ENCODE data around the gene SKIDA1.
"Not testable (repeated sequence)": the region's sequence is repeated elsewhere in the genome, so short reads cannot be mapped to it uniquely, and the experiment has no call there.

The SKIDA1 gene

GRCh38 chr10:21525367-21526187, at the start of gene SKIDA1:
TSS of gene SKIDA1 (minus strand) at chr10:21525682. CDS start at chr10:21517822, 7,860 bp downstream.
- DNase-seq (ENCODE audit: low spot score), result peak; percentile 62
- peaks cover 72% of the 10 kb centered on the region for H3K27me3 Mint-ChIP-seq (ENCODE audit: low read depth)
- H3K36me3 Mint-ChIP-seq (ENCODE audit: low read depth), result peaks cover 2% of the 10 kb centered on the region
- H3K4me3 Mint-ChIP-seq, result peak within 1 kb of the TSS; percentile 93
- H3K9me3 Mint-ChIP-seq, result no peaks in the 10 kb centered on the region
- peak within 1 kb of the TSS; percentile 99 for H3K27ac Mint-ChIP-seq
- H3K4me1 Mint-ChIP-seq (ENCODE audit: low read depth), result peaks cover 28% of the 10 kb centered on the region

DNA sequence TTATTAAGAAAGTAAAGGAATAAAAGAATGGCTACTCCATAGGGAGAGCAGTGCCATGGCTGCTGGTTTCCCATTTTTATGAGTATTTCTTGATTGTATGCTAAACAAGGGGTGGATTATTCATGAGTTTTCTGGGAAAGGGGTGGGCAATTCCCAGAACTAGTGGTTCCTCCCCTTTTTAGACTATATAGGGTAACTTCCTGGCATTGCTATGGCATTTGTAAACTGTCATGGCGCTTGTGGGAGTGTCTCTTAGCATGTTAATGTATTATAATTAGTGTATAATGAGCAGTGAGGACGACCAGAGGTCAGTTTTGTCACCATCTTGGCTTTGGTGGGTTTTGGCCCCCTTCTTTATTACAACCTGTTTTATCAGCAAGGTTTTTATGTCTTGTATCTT, 49.0 kb upstream of the SKIDA1 start:
- DNase-seq (ENCODE audit: low spot score); H3K9me3 Mint-ChIP-seq; H3K27me3 Mint-ChIP-seq (ENCODE audit: low read depth); H3K27ac Mint-ChIP-seq; H3K4me3 Mint-ChIP-seq: not testable (repeated sequence)
- H3K4me1 Mint-ChIP-seq (ENCODE audit: low read depth), result peaks cover 29% of the 10 kb centered on the region
- peaks cover 46% of the 10 kb centered on the region for H3K36me3 Mint-ChIP-seq (ENCODE audit: low read depth)

GRCh38 chr10:21572578-21572977, 47.1 kb upstream of the SKIDA1 start:
- Mint-ChIP-seq H3K36me3 (ENCODE audit: low read depth) (peaks cover 46% of the 10 kb centered on the region), H3K9me3 (no peaks in the 10 kb centered on the region)

DNA sequence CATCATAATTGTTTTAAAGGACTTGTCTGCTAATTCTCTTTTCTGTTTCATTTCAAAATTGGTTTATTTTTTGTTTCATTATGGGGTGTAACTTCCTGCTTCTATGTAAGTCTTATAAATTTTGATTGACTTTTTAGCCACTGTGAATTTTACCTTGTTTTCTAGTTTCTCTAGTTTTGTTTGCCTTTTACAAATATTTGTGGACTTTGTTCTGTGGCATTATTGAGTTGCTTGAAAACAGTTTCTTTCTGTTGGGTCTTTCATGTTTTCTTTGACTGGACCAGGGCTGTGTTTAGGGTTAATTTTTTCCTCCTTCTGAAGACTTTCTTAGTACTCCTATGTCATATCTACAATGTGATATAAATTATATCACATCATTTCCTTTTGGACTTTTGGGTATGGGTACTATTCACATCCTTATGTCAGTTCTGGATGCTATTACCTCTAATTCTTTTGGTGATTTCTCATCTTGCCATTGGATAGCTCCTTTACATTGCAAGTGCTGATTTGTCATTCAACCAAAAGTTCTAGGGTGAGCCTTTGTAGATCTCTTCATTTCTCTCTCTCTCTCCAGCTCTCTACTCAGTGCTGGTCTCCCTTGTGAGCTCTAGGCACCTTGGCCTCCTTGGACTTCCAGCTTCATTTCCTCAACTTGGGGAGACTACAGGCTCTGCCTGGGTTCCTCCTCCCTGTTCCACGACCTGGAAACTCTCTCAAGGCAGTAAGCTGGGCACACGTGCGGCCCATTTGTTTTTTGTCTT, 45.5 kb upstream of the SKIDA1 start:
- no peak for DNase-seq (ENCODE audit: low spot score)
- no peaks in the 10 kb centered on the region for H3K27me3 Mint-ChIP-seq (ENCODE audit: low read depth)
- H3K4me3 Mint-ChIP-seq, result no peak overlapping the region
- H3K36me3 Mint-ChIP-seq (ENCODE audit: low read depth), result peaks cover 46% of the 10 kb centered on the region
- peaks cover 34% of the 10 kb centered on the region for H3K4me1 Mint-ChIP-seq (ENCODE audit: low read depth)
- H3K9me3 Mint-ChIP-seq, result no peaks in the 10 kb centered on the region
- H3K27ac Mint-ChIP-seq, result peak overlapping the region; percentile 75

More at GRCh38 chr10:21572578-21572977, 47.1 kb upstream of the SKIDA1 start:
- H3K27ac Mint-ChIP-seq, result no peak overlapping the region
- H3K27me3 Mint-ChIP-seq (ENCODE audit: low read depth), result no peaks in the 10 kb centered on the region
- no peak overlapping the region for H3K4me3 Mint-ChIP-seq
- no peak for DNase-seq (ENCODE audit: low spot score)
- peaks cover 27% of the 10 kb centered on the region for H3K4me1 Mint-ChIP-seq (ENCODE audit: low read depth)

- not testable (repeated sequence) for H3K27ac Mint-ChIP-seq; H3K9me3 Mint-ChIP-seq; H3K27me3 Mint-ChIP-seq (ENCODE audit: low read depth); DNase-seq (ENCODE audit: low spot score); H3K4me1 Mint-ChIP-seq (ENCODE audit: low read depth); H3K4me3 Mint-ChIP-seq
- H3K36me3 Mint-ChIP-seq (ENCODE audit: low read depth), result peaks cover 43% of the 10 kb centered on the region
Observed at GRCh38 chr10:21558984-21559383, 33.5 kb upstream of the SKIDA1 start.

GRCh38 chr10:21556527-21556926, 31.0 kb upstream of the SKIDA1 start:
- Mint-ChIP-seq H3K9me3 (no peaks in the 10 kb centered on the region), H3K27ac (no peak overlapping the region), H3K36me3 (ENCODE audit: low read depth) (peaks cover 52% of the 10 kb centered on the region), H3K4me1 (ENCODE audit: low read depth) (peaks cover 7% of the 10 kb centered on the region), H3K4me3 (no peak overlapping the region), H3K27me3 (ENCODE audit: low read depth) (no peaks in the 10 kb centered on the region)
- DNase-seq (ENCODE audit: low spot score), result no peak

DNA sequence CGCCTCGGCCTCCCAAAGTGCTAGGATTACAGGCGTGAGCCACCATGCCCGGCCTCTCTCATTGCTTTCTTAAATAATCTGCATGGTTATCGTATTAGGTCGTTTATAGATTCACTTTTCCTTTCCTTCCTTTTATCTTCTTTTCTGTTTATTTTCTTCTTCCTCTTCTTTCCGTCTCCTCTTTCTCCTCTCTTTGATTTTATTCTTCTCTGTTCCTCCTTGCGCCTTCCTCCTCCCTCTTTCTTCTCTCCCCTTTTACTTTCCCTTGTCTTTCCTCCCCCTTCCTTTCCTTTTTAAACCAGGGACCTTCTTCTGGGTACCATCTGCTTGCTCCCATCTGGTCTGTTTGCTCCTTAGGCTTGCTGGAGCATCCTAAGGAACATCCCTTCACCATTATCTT, 27.2 kb upstream of the SKIDA1 start:
- Mint-ChIP-seq H3K4me3 (no peak overlapping the region), H3K27ac (no peak overlapping the region), H3K9me3 (no peaks in the 10 kb centered on the region), H3K36me3 (ENCODE audit: low read depth) (peaks cover 51% of the 10 kb centered on the region), H3K27me3 (ENCODE audit: low read depth) (no peaks in the 10 kb centered on the region), H3K4me1 (ENCODE audit: low read depth) (peaks cover 3% of the 10 kb centered on the region)
- DNase-seq (ENCODE audit: low spot score), result no peak

GRCh38 chr10:21547246-21547645, 21.8 kb upstream of the SKIDA1 start:
- Mint-ChIP-seq H3K4me3 (no peak overlapping the region), H3K27me3 (ENCODE audit: low read depth) (no peaks in the 10 kb centered on the region), H3K27ac (no peak overlapping the region), H3K9me3 (no peaks in the 10 kb centered on the region), H3K4me1 (ENCODE audit: low read depth) (peaks cover 3% of the 10 kb centered on the region), H3K36me3 (ENCODE audit: low read depth) (peaks cover 48% of the 10 kb centered on the region)
- no peak for DNase-seq (ENCODE audit: low spot score)

GRCh38 chr10:21540701-21541100, 15.2 kb upstream of the SKIDA1 start:
- H3K27ac Mint-ChIP-seq; H3K27me3 Mint-ChIP-seq (ENCODE audit: low read depth); H3K4me1 Mint-ChIP-seq (ENCODE audit: low read depth); H3K4me3 Mint-ChIP-seq; DNase-seq (ENCODE audit: low spot score); H3K9me3 Mint-ChIP-seq: not testable (repeated sequence)
- peaks cover 52% of the 10 kb centered on the region for H3K36me3 Mint-ChIP-seq (ENCODE audit: low read depth)

DNA sequence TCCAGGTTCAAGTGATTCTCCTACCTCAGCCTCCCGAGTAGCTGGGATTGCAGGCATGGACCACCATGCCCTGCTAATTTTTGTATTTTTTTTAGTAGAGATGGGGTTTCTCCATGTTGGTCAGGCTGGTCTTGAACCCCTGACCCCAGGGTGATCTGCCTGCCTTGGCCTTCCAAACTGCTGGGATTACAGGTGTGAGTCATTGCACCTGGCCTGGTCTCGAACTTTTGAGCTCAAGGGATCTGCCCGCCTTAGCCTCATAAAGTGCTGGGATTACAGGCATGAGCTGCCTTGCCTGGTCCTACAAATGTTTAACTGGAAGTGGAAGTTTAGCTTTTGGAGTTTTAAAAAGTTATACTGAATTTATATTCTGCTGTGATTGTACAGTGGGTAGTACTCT, 11.4 kb upstream of the SKIDA1 start:
- H3K36me3 Mint-ChIP-seq (ENCODE audit: low read depth), result peaks cover 36% of the 10 kb centered on the region
- no peaks in the 10 kb centered on the region for H3K9me3 Mint-ChIP-seq
- peaks cover 22% of the 10 kb centered on the region for H3K4me1 Mint-ChIP-seq (ENCODE audit: low read depth)
- no peak for DNase-seq (ENCODE audit: low spot score)
- H3K27ac Mint-ChIP-seq, result no peak overlapping the region
- no peaks in the 10 kb centered on the region for H3K27me3 Mint-ChIP-seq (ENCODE audit: low read depth)
- peak overlapping the region; percentile 10 for H3K4me3 Mint-ChIP-seq

- H3K27me3 Mint-ChIP-seq (ENCODE audit: low read depth); DNase-seq (ENCODE audit: low spot score); H3K9me3 Mint-ChIP-seq; H3K27ac Mint-ChIP-seq: not testable (repeated sequence)
- peaks cover 28% of the 10 kb centered on the region for H3K36me3 Mint-ChIP-seq (ENCODE audit: low read depth)
- peak overlapping the region; percentile 70 for H3K4me3 Mint-ChIP-seq
- peaks cover 22% of the 10 kb centered on the region for H3K4me1 Mint-ChIP-seq (ENCODE audit: low read depth)
Observed at GRCh38 chr10:21535976-21536375, 10.5 kb upstream of the SKIDA1 start.

GRCh38 chr10:21535494-21535965, 10.0 kb upstream of the SKIDA1 start:
- H3K27ac Mint-ChIP-seq, result peak overlapping the region; percentile 76
- peak overlapping the region; percentile 70 for H3K4me3 Mint-ChIP-seq
- H3K9me3 Mint-ChIP-seq, result no peaks in the 10 kb centered on the region
- H3K36me3 Mint-ChIP-seq (ENCODE audit: low read depth), result peaks cover 26% of the 10 kb centered on the region
- DNase-seq (ENCODE audit: low spot score), result no peak
- peaks cover 4% of the 10 kb centered on the region for H3K27me3 Mint-ChIP-seq (ENCODE audit: low read depth)
- peaks cover 22% of the 10 kb centered on the region for H3K4me1 Mint-ChIP-seq (ENCODE audit: low read depth)

DNA sequence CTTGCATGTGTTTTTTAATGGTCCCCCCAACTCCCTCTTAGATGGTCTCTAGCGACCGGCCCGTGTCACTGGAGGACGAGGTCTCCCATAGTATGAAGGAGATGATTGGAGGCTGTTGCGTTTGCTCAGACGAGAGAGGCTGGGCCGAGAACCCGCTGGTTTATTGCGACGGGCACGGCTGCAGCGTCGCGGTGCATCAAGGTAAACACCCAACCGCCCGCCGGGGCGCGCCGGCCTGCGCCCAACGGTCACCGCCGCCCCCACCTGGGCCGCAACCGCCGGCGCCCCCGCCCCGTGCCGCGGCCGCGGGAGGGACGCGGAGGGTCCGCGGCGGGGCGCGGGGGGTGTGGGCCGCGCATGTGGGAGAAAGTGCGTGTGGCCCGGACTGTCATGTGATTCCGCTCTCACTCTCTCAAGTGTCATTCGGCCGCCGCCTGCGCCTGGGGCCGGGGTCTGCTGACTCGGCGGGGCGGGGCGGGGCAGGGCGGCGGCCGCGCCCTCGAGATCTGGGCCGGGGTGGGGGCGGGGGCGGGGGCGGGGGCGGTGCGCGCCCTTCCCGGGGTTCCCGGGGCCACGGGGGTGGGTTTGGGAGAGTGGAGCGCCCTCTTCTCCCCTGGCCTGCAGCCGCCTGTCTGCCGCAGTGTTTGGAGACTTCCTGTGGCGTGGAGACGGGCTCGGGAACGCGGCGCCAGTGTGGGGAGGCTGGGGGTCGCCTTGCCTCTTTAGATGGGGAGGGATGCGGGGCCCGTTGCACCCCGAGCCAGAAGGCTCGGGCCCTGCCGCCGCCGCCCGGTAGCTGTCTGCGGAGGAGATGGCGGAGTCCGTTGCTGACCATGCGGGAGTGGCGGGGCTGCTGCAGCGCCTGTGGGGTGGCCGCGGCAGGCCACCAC, 9.4 kb upstream of the SKIDA1 start:
- H3K4me1 Mint-ChIP-seq (ENCODE audit: low read depth), result peaks cover 22% of the 10 kb centered on the region
- H3K27me3 Mint-ChIP-seq (ENCODE audit: low read depth), result peaks cover 9% of the 10 kb centered on the region
- H3K9me3 Mint-ChIP-seq, result no peaks in the 10 kb centered on the region
- H3K27ac Mint-ChIP-seq, result peak overlapping the region; percentile 89
- H3K4me3 Mint-ChIP-seq, result peak overlapping the region; percentile 83
- peak; percentile 51 for DNase-seq (ENCODE audit: low spot score)
- peaks cover 22% of the 10 kb centered on the region for H3K36me3 Mint-ChIP-seq (ENCODE audit: low read depth)
